H9 (cell line): ENCODE results near the gene CFAP57. TPM values are rescaled to one million over a fixed set of nuclear protein-coding genes. Genes with fewer than 3 reads are reported as not detected.

Experiments
- DNase-seq: peaks from one replicate; pipeline ENCODE4 v3.0.0-alpha.2; 2017
- H2AFZ ChIP-seq: one replicate; pipeline ENCODE4 v1.6.1; 2013; ENCODE audit warnings: mild to moderate bottlenecking, low read length, control low read depth, moderate library complexity
- H2AK5ac ChIP-seq: 2 replicates; pipeline ENCODE4 v1.6.1; 2013; ENCODE audit warnings: low read length, control low read depth, mixed read lengths; ENCODE audit not compliant: insufficient read length
- H2BK120ac ChIP-seq: one replicate; pipeline ENCODE4 v1.6.1; 2013; ENCODE audit warnings: low read depth, mild to moderate bottlenecking, low read length, control low read depth, inconsistent platforms; ENCODE audit not compliant: poor library complexity, severe bottlenecking
- H2BK12ac ChIP-seq: 2 replicates; pipeline ENCODE4 v1.6.1; 2013; ENCODE audit warnings: low read length, control low read depth, mixed read lengths, low read depth; ENCODE audit not compliant: insufficient read length
- H2BK15ac ChIP-seq: 2 replicates; pipeline ENCODE4 v1.6.1; 2013; ENCODE audit warnings: low read depth, low read length, control low read depth
- H2BK20ac ChIP-seq: one replicate; pipeline ENCODE4 v1.6.1; 2013; ENCODE audit warnings: low read depth, mild to moderate bottlenecking, low read length, control low read depth, inconsistent platforms; ENCODE audit not compliant: poor library complexity, severe bottlenecking
- H2BK5ac ChIP-seq: 2 replicates; pipeline ENCODE4 v1.6.1; 2013; ENCODE audit warnings: low read length, control low read depth, mixed read lengths; ENCODE audit not compliant: insufficient read length
- H3K14ac ChIP-seq: 2 replicates; pipeline ENCODE4 v1.6.1; 2013; ENCODE audit warnings: low read length, control low read depth; ENCODE audit not compliant: insufficient read depth
- H3K18ac ChIP-seq: 2 replicates; pipeline ENCODE4 v1.6.1; 2013; ENCODE audit warnings: low read depth, mild to moderate bottlenecking, mixed read lengths, low read length, control low read depth; ENCODE audit not compliant: insufficient read length
- H3K23ac ChIP-seq: 2 replicates; pipeline ENCODE4 v1.6.1; 2013; ENCODE audit warnings: low read length, control low read depth, mixed read lengths, low read depth; ENCODE audit not compliant: insufficient read length
- H3K23me2 ChIP-seq: 2 replicates; pipeline ENCODE4 v1.6.1; 2013; ENCODE audit warnings: low read depth, mild to moderate bottlenecking, mixed read lengths, low read length, control low read depth; ENCODE audit not compliant: insufficient read length, poor library complexity, severe bottlenecking
- H3K27ac ChIP-seq: 2 replicates; pipeline ENCODE4 v1.5.1; 2013; ENCODE audit warnings: low read length, control low read depth, mixed read lengths, low read depth; ENCODE audit not compliant: insufficient read length
- H3K27me3 ChIP-seq: 2 replicates; pipeline ENCODE4 v1.6.1; 2013; ENCODE audit warnings: low read length, control low read depth, inconsistent platforms; ENCODE audit not compliant: insufficient read depth
- H3K4ac ChIP-seq: 2 replicates; pipeline ENCODE4 v1.6.1; 2013; ENCODE audit warnings: low read depth, mild to moderate bottlenecking, control low read depth, inconsistent platforms, low read length, moderate library complexity
- H3K4me1 ChIP-seq: 2 replicates; pipeline ENCODE4 v1.6.1; 2013; ENCODE audit warnings: low read length, control low read depth, inconsistent platforms; ENCODE audit not compliant: insufficient read depth
- H3K4me2 ChIP-seq: 2 replicates; pipeline ENCODE4 v1.6.1; 2013; ENCODE audit warnings: low read length, control low read depth, mixed read lengths; ENCODE audit not compliant: insufficient read length, insufficient read depth
- H3K56ac ChIP-seq: 2 replicates; pipeline ENCODE4 v1.6.1; 2013; ENCODE audit warnings: low read depth, mild to moderate bottlenecking, mixed read lengths, low read length, control low read depth; ENCODE audit not compliant: insufficient read length
- H3K79me1 ChIP-seq: 2 replicates; pipeline ENCODE4 v1.6.1; 2013; ENCODE audit warnings: low read depth, mild to moderate bottlenecking, moderate library complexity, low read length, control low read depth, inconsistent platforms; ENCODE audit not compliant: insufficient read depth, poor library complexity, severe bottlenecking
- H3K79me2 ChIP-seq: 2 replicates; pipeline ENCODE4 v1.6.1; 2013; ENCODE audit warnings: low read length, control low read depth, inconsistent platforms; ENCODE audit not compliant: insufficient read depth
- H3K9ac ChIP-seq: 2 replicates; pipeline ENCODE4 v1.6.1; 2013; ENCODE audit warnings: low read length, control low read depth, mixed read lengths; ENCODE audit not compliant: insufficient read length; ENCODE audit errors: extremely low read depth
- H3K9me3 ChIP-seq: one replicate; pipeline ENCODE4 v1.6.1; 2013; ENCODE audit warnings: low read depth, low read length, inconsistent platforms; ENCODE audit not compliant: control insufficient read depth
- H3T11ph ChIP-seq: one replicate; pipeline ENCODE4 v1.6.1; 2013; ENCODE audit warnings: mild to moderate bottlenecking, low read length, control low read depth, inconsistent platforms
- H4K20me1 ChIP-seq: one replicate; pipeline ENCODE4 v1.6.1; 2013; ENCODE audit not compliant: control insufficient read depth, insufficient read length, insufficient read depth
- H4K5ac ChIP-seq: 2 replicates; pipeline ENCODE4 v1.6.1; 2013; ENCODE audit warnings: low read depth, mild to moderate bottlenecking, mixed read lengths, low read length, control low read depth; ENCODE audit not compliant: insufficient read length
- H4K8ac ChIP-seq: replicated peaks from 2 replicates; pipeline ENCODE4 v1.6.1; 2013; ENCODE audit warnings: low read length, control low read depth, mixed read lengths, low read depth; ENCODE audit not compliant: insufficient read length
- H4K91ac ChIP-seq: 2 replicates; pipeline ENCODE4 v1.6.1; 2013; ENCODE audit warnings: low read depth, mild to moderate bottlenecking, moderate library complexity, mixed read lengths, low read length, control low read depth; ENCODE audit not compliant: insufficient read length
- H3K27ac Mint-ChIP-seq, 3 experiments: 2 replicates in 2 of 3; 3 replicates in 1 of 3; pipeline ENCODE4 v1.8.0; 2020 to 2021; ENCODE audit warnings: mixed read lengths in 3 of 3, mild to moderate bottlenecking in 1 of 3, moderate library complexity in 1 of 3
- H3K27me3 Mint-ChIP-seq: 2 replicates; pipeline ENCODE4 v1.8.0; 2021; ENCODE audit warnings: low read depth, mild to moderate bottlenecking, moderate library complexity, mixed read lengths
- H3K36me3 Mint-ChIP-seq, 3 experiments: 2 replicates in 2 of 3; 3 replicates in 1 of 3; pipeline ENCODE4 v1.8.0; 2020 to 2021; ENCODE audit warnings: low read depth in 3 of 3, mixed read lengths in 3 of 3; ENCODE audit not compliant: insufficient read depth in 1 of 3
- H3K4me1 Mint-ChIP-seq, 2 experiments: 2 replicates each; pipeline ENCODE4 v1.8.0; 2020; ENCODE audit warnings: mixed read lengths in 2 of 2
- H3K4me3 Mint-ChIP-seq, 2 experiments: 2 replicates in 1 of 2; 3 replicates in 1 of 2; pipeline ENCODE4 v1.8.0; 2020 to 2021; ENCODE audit warnings: mild to moderate bottlenecking in 2 of 2, mixed read lengths in 2 of 2, moderate library complexity in 1 of 2
- H3K9me3 Mint-ChIP-seq, 2 experiments: 2 replicates in 1 of 2; 3 replicates in 1 of 2; pipeline ENCODE4 v1.8.0; 2020; ENCODE audit warnings: mild to moderate bottlenecking in 2 of 2, mixed read lengths in 2 of 2, moderate library complexity in 1 of 2
- WGBS: extraction: QIAGEN DNeasy Blood & Tissue Kit; methylation state at CpG from one replicate; pipeline ENCODE4 v1.1.7; 2013; ENCODE audit warnings: missing lambda C conversion rate, low lambda C conversion rate, mixed read lengths; ENCODE audit not compliant: insufficient read length; ENCODE audit errors: extremely low coverage; 5-methylcytosine and 5-hydroxymethylcytosine counted together
- total RNA-seq: library from RNA; stranded (reverse); gene quantifications from 2 replicates; pipeline ENCODE4 v1.2.1, GENCODE V29; 2021
- TF ChIP-seq, protein P1 (sequence below): fragments of 200-600 bp; sonication (generic); conservative IDR thresholded peaks from 3 replicates; pipeline ENCODE4 v1.8.0; 2021; ENCODE audit warnings: antibody characterized with exemption, mild to moderate bottlenecking

CFAP57 gene
- total RNA-seq, 1 experiment from 2014 or later: 0.33 TPM

DNA sequence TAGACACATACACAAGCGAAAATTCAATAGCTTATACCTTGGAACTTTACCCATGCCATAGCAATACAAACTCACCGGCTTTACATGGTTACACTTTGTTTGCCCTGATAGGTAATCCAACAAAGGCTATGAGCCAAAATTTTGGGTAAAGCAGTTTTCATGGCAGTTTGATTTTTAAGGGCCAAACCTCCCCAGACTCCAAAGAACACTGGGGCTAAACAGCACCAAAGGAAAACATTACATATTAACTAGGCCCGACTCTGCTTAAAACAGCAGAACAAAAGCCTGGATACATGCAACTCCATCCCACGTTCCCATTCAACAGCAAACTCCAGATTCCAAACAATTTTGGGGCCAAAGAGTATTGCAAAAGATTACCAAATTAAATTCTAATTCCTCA, 93.3 kb downstream of the CFAP57 start:
- Histone ChIP-seq H3T11ph (no peak overlapping the region), H3K9me3 (peaks cover 3% of the 10 kb centered on the region), H3K9ac (no peak overlapping the region), H3K56ac (no peak overlapping the region), H3K4ac (no peak overlapping the region), H3K79me2 (no peaks in the 10 kb centered on the region), H2AK5ac (no peak overlapping the region), H4K20me1 (no peaks in the 10 kb centered on the region), H3K18ac (no peak overlapping the region), H3K14ac (no peak overlapping the region), H3K4me1 (no peaks in the 10 kb centered on the region; the same call in 1 of the 2 replicates), H4K8ac (no peak overlapping the region), H4K5ac (no peak overlapping the region), H3K27me3 (no peaks in the 10 kb centered on the region), H3K23ac (no peak overlapping the region), H2BK12ac (no peak overlapping the region), H3K27ac (no peak overlapping the region), H3K23me2 (no peaks in the 10 kb centered on the region), H2BK20ac (no peak overlapping the region), H2AFZ (no peak overlapping the region), H2BK120ac (no peak overlapping the region), H3K4me2 (no peak overlapping the region), H4K91ac (no peak overlapping the region), H3K79me1 (no peaks in the 10 kb centered on the region), H2BK5ac (no peak overlapping the region), H2BK15ac (no peak overlapping the region)
- Mint-ChIP-seq H3K36me3 (peaks cover 19 to 35% (median 32%) of the 10 kb centered on the region in 3 experiments), H3K9me3 (peaks cover 42 to 49% of the 10 kb centered on the region in 2 experiments), H3K27ac (no peak overlapping the region), H3K4me1 (peaks cover 11 to 12% of the 10 kb centered on the region in 2 experiments), H3K27me3 (peaks cover 7% of the 10 kb centered on the region), H3K4me3 (no peak overlapping the region; a peak in 1 of 5 replicates)
- WGBS: no CpG with 5 or more reads among the region's 4 CpGs
- TF ChIP-seq, protein P1, sequence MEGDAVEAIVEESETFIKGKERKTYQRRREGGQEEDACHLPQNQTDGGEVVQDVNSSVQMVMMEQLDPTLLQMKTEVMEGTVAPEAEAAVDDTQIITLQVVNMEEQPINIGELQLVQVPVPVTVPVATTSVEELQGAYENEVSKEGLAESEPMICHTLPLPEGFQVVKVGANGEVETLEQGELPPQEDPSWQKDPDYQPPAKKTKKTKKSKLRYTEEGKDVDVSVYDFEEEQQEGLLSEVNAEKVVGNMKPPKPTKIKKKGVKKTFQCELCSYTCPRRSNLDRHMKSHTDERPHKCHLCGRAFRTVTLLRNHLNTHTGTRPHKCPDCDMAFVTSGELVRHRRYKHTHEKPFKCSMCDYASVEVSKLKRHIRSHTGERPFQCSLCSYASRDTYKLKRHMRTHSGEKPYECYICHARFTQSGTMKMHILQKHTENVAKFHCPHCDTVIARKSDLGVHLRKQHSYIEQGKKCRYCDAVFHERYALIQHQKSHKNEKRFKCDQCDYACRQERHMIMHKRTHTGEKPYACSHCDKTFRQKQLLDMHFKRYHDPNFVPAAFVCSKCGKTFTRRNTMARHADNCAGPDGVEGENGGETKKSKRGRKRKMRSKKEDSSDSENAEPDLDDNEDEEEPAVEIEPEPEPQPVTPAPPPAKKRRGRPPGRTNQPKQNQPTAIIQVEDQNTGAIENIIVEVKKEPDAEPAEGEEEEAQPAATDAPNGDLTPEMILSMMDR: no peak
- DNase-seq: no peak
